ENCODE results near the gene CHD3.
"Not testable (repeated sequence)": the region's sequence is repeated elsewhere in the genome, so short reads cannot be mapped to it uniquely, and the experiment has no call there.

Gene CHD3

DNA sequence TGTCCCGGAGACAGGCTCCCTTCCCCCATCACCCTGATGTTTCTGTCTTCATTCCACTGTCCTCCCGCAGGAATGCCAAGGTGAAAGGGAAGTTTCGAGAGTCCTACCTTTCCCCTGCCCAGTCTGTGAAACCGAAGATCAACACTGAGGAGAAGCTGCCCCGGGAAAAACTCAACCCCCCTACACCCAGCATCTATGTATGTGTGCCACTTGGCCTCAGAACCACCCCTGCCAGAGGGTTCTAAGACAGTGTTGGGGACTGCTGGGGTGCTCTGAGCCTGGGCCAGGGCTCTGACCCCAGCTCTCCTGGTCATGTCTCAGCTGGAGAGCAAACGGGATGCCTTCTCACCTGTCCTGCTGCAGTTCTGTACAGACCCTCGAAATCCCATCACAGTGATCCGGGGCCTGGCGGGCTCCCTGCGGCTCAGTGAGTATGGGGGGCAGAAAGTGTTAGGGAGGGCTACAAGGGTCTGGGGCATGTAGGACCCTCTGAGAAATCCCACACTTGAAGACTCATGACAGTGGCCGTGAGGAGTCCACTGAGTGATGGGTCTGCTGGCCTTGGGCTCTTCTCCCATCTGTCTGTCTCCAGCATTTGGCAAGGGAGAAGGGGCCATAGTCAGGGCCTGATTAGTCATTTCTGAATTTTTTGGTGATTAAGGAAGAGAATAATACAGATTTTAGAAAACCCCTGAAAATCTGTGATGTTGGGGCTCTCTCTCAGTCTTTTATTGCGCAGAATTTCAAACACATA is 38.7 kb upstream of the CHD3 start:
- no peak for DNase-seq (ENCODE audit: low spot score)

- no peak for DNase-seq (ENCODE audit: low spot score)
Measured at GRCh38 chr17:7850701-7851437, 37.7 kb upstream of the CHD3 start.

DNA sequence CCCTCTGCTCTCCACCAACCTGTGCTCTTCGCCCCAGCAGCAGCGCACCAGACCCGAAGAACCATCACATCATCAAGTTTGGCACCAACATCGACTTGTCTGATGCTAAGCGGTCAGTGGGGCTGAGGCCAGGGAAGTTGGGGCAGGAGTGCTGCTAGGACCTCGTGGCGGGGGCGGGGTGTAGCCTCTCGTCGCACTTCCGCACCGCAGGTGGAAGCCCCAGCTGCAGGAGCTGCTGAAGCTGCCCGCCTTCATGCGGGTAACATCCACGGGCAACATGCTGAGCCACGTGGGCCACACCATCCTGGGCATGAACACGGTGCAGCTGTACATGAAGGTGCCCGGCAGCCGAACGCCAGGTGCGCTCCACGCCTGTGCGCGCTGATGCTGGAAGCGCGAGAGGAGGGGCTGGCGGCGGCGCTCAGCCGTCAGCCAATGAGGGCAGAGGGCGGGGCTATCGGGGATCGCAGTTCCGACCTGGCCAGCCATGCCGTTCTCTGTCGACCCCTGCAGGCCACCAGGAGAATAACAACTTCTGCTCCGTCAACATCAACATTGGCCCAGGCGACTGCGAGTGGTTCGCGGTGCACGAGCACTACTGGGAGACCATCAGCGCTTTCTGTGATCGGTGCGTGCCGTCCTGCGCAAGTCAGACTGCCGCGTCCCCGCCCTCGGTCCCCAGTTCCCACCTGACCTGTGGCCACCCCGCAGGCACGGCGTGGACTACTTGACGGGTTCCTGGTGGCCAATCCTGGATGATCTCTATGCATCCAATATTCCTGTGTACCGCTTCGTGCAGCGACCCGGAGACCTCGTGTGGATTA is 36.9 kb upstream of the CHD3 start:
- DNase-seq (ENCODE audit: low spot score) = peak; percentile 93

DNA sequence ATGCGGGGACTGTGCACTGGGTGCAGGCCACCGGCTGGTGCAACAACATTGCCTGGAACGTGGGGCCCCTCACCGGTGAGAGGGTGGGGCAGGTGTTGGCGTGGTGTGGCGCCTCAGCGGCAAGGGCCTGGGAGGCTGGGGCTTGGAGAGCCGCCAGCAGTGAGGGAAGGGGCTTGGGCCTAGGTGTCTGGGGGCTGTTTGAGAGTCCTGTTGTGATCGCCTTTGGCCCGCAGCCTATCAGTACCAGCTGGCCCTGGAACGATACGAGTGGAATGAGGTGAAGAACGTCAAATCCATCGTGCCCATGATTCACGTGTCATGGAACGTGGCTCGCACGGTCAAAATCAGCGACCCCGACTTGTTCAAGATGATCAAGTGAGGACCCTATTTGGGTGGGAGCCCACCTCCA is 36.3 kb upstream of the CHD3 start:
- no peak for DNase-seq (ENCODE audit: low spot score)

GRCh38 chr17:7852919-7853690 is 35.5 kb upstream of the CHD3 start:
- no peak for DNase-seq (ENCODE audit: low spot score)

- DNase-seq (ENCODE audit: low spot score) = no peak
Measured at GRCh38 chr17:7853691-7854038, 34.9 kb upstream of the CHD3 start.

DNA sequence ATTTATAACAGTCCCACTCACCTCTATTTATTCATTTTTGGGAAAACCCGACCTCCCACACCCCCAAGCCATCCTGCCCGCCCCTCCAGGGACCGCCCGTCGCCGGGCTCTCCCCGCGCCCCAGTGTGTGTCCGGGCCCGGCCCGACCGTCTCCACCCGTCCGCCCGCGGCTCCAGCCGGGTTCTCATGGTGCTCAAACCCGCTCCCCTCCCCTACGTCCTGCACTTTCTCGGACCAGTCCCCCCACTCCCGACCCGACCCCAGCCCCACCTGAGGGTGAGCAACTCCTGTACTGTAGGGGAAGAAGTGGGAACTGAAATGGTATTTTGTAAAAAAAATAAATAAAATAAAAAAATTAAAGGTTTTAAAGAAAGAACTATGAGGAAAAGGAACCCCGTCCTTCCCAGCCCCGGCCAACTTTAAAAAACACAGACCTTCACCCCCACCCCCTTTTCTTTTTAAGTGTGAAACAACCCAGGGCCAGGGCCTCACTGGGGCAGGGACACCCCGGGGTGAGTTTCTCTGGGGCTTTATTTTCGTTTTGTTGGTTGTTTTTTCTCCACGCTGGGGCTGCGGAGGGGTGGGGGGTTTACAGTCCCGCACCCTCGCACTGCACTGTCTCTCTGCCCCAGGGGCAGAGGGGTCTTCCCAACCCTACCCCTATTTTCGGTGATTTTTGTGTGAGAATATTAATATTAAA is 34.4 kb upstream of the CHD3 start:
- DNase-seq (ENCODE audit: low spot score) = no peak

DNA sequence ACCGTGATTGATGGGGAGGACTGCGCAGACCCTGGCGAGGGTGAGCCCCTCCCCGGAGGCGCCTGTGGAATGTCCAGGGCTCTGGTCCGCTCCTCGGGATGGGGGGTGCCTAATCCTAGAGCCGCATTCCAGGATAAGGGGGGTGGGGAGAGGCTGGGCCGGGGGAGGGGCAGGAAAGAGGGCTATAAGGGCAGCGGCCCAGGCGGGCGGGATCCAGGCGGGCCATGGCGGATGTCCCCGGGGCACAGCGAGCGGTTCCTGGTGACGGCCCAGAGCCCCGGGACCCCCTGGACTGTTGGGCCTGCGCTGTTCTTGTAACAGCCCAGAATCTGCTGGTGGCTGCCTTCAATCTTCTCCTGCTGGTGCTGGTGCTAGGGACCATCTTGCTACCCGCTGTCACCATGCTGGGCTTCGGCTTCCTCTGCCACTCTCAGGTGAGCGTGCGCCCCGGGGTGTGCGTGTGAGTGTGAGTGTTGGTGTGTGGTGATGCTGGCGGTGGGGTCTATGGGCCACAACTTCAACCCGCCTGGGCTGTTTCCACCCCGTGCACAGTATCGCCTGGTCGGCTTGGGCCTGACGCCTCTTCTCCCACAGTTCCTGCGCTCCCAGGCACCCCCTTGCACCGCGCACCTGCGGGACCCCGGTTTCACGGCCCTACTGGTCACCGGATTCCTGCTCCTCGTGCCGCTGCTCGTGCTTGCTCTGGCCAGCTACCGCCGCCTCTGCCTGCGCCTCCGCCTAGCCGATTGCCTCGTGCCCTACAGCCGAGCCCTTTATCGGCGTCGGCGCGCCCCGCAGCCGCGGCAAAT is 33.5 kb upstream of the CHD3 start, which contains the start of gene TMEM88:
TSS of gene TMEM88 (plus strand) at position 216 of the 809 bp plus-strand sequence. CDS start at position 225, 9 bp downstream.
- no peak for DNase-seq (ENCODE audit: low spot score)

DNA sequence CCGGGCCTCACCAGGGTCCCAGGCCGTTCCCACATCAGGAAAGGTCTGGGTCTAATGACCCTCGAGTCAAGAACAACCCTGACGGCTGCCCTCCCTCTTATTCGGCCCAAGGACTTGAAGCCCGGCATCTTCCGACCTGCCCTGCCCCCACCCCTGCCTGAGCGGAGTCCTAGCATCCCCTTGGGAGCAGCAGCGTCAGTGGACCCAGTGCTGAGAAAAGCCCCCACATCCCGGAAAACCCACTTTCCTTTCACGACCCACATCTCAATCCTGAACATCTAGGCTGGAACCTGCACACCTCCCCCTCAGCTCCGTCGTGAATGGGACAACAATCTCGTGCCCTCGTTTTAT is 33.0 kb upstream of the CHD3 start:
- no peak for DNase-seq (ENCODE audit: low spot score)

- DNase-seq (ENCODE audit: low spot score) = peak; percentile 56
Measured at GRCh38 chr17:7856011-7856810, 32.4 kb upstream of the CHD3 start.

- peak; percentile 100 for DNase-seq (ENCODE audit: low spot score)
Measured at GRCh38 chr17:7856811-7857712, 31.5 kb upstream of the CHD3 start, which contains the start of gene NAA38. Gene NAA38, minus strand, starts transcription at chr17:7857559. Its CDS starts 96 bp downstream, at chr17:7857463.

GRCh38 chr17:7857713-7858521 is 30.7 kb upstream of the CHD3 start, which contains the start of gene CYB5D1:
Gene CYB5D1, plus strand, starts transcription at chr17:7858003. Its CDS starts 132 bp downstream, at chr17:7858135.
- DNase-seq (ENCODE audit: low spot score) = peak; percentile 91

- DNase-seq (ENCODE audit: low spot score) = peak; percentile 65
Measured at GRCh38 chr17:7858522-7858810, 30.1 kb upstream of the CHD3 start.

GRCh38 chr17:7859028-7859427 is 29.6 kb upstream of the CHD3 start:
- DNase-seq (ENCODE audit: low spot score) = no peak

DNA sequence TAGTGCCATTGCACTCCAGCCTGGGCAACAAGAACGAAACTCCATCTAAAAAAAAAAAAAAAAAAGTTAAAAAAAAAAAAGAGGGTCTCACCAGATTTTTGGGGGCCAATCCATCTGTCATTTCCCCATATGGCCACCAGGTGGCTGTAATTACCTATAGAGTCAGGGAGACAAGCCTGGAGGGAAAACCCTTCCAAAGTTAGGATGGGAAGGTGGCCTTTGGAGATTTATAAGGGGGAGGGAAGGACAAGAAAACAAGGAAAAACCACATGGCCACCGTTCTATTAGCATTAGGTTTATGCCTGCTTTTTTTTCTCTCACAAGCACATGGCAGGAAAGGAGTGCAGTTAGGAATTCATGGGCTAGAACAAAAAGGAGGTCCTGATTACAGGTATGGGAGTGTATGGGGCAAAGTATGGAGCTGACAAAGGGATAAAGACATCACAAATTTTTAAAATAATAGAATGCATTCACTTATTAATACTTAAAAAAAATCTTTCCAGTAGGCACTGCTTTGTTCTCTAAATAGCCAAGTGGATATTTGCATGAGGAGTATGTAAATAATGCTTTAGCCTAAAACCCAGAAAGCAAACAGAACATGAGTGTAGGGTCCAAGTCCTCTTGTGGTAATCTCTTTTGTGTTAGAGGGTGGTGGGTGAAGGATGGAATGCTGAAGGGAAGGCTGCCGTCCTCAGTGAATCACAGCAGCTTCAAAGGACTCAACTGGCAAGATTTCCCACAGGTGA is 25.7 kb upstream of the CHD3 start:
- peak; percentile 28 for DNase-seq (ENCODE audit: low spot score)

GRCh38 chr17:7864384-7864783 is 24.2 kb upstream of the CHD3 start:
- not testable (repeated sequence) for DNase-seq (ENCODE audit: low spot score)
